SK-N-SH (cell line): ENCODE measurements around the gene FLOT1. TPM values are rescaled to one million over a fixed set of nuclear protein-coding genes. Genes with fewer than 3 reads are reported as not detected.

Experiments
- CTCF ChIA-PET: fragments of 300-600, 350-600 bp; formaldehyde crosslinking; extraction: SDS; loops from one replicate; lab custom pipeline; 2021; lab: Yijun Ruan, JAX
- POLR2A ChIA-PET: fragments of 350-600 bp; sonication (Branson Sonifier 250); formaldehyde crosslinking; extraction: SDS; loops from one replicate; lab custom pipeline; 2020; ENCODE audit warnings: antibody characterized with exemption, inconsistent platforms; lab: Yijun Ruan, JAX
- DNase-seq: peaks from one replicate; pipeline ENCODE4 v3.0.0; 2012
- H2AFZ ChIP-seq: fragments of 200-600 bp; sonication (generic); 2 replicates; pipeline ENCODE4 v1.8.1; 2016; ENCODE audit warnings: antibody characterized with exemption, mild to moderate bottlenecking, low read depth
- H3F3A ChIP-seq: fragments of 200-600 bp; sonication (generic); replicated peaks from 2 replicates; pipeline ENCODE3; 2016; ENCODE audit warnings: antibody characterized with exemption, mild to moderate bottlenecking; ENCODE audit not compliant: insufficient read depth
- H3K27ac ChIP-seq, 2 experiments: fragments of 200-500 bp in 1 of 2; fragments of 200-600 bp in 1 of 2; sonication (Bioruptor generic) in 1 of 2; sonication (generic), shearing (Covaris generic) in 1 of 2; 2 replicates each; pipeline versions ENCODE4 v1.5.1 to v1.6.1; 2014 to 2016; ENCODE audit warnings: low read depth in 2 of 2, inconsistent platforms in 1 of 2, low read length in 1 of 2, mild to moderate bottlenecking in 1 of 2, mixed read lengths in 1 of 2
- H3K27me3 ChIP-seq: fragments of 200-600 bp; sonication (generic), shearing (Covaris generic); 2 replicates; pipeline ENCODE4 v1.6.1; 2016; ENCODE audit warnings: mixed run types; ENCODE audit not compliant: insufficient read depth
- H3K36me3 ChIP-seq, 2 experiments: fragments of 200-500 bp in 1 of 2; fragments of 200-600 bp in 1 of 2; sonication (Bioruptor generic) in 1 of 2; sonication (generic) in 1 of 2; replicated peaks in 1 of 2; 2 replicates each; pipeline versions ENCODE3 to v1.5.1; 2014 to 2016; ENCODE audit warnings: low read length in 1 of 2, mild to moderate bottlenecking in 1 of 2; ENCODE audit not compliant: insufficient read depth in 2 of 2, control insufficient read depth in 1 of 2
- H3K4me1 ChIP-seq, 2 experiments: fragments of 200-500 bp in 1 of 2; fragments of 200-600 bp in 1 of 2; sonication (Bioruptor generic) in 1 of 2; sonication (generic), shearing (Covaris generic) in 1 of 2; 2 replicates each; pipeline versions ENCODE4 v1.5.1 to v1.6.1; 2014 to 2016; ENCODE audit warnings: low read depth in 1 of 2, low read length in 1 of 2, mixed run types in 1 of 2; ENCODE audit not compliant: insufficient read depth in 2 of 2, control insufficient read depth in 1 of 2
- H3K4me2 ChIP-seq: fragments of 200-600 bp; sonication (generic), shearing (Covaris generic); 2 replicates; pipeline ENCODE4 v1.6.1; 2017; ENCODE audit warnings: mixed run types
- H3K4me3 ChIP-seq, 2 experiments: fragments of 200-500 bp in 1 of 2; fragments of 200-600 bp in 1 of 2; sonication (Bioruptor generic) in 1 of 2; sonication (generic), shearing (Covaris generic) in 1 of 2; 2 replicates each; pipeline versions ENCODE4 v1.5.1 to v1.8.1; 2014 to 2016; ENCODE audit warnings: low read depth in 2 of 2, inconsistent platforms in 1 of 2, low read length in 1 of 2, mild to moderate bottlenecking in 1 of 2, mixed read lengths in 1 of 2, moderate library complexity in 1 of 2
- H3K79me2 ChIP-seq: fragments of 200-600 bp; sonication (generic); 2 replicates; pipeline ENCODE4 v1.8.1; 2017; ENCODE audit warnings: mild to moderate bottlenecking; ENCODE audit not compliant: insufficient read depth
- H3K9ac ChIP-seq: fragments of 200-600 bp; sonication (generic); 2 replicates; pipeline ENCODE4 v1.6.1; 2017; ENCODE audit warnings: mixed run types
- H3K9me2 ChIP-seq: fragments of 200-600 bp; sonication (generic); 2 replicates; pipeline ENCODE4 v1.6.1; 2017; ENCODE audit warnings: mixed run types
- H3K9me3 ChIP-seq: fragments of 200-600 bp; sonication (generic); 2 replicates; pipeline ENCODE4 v1.6.1; 2017; ENCODE audit warnings: mixed run types, mild to moderate bottlenecking, moderate library complexity
- H4K20me1 ChIP-seq: fragments of 200-600 bp; sonication (generic); 2 replicates; pipeline ENCODE4 v1.6.1; 2017; ENCODE audit warnings: mild to moderate bottlenecking, mixed run types; ENCODE audit not compliant: insufficient read depth
- EZH2phosphoT487 ChIP-seq: fragments of 200-600 bp; sonication (generic); IDR thresholded peaks from 2 replicates; pipeline ENCODE4 v1.6.1; 2017; ENCODE audit warnings: low read depth, mixed run types, mild to moderate bottlenecking, antibody characterized with exemption, moderate library complexity, borderline replicate concordance
- FOSL2 ChIP-seq: IDR thresholded peaks from 2 replicates; pipeline ENCODE4 v1.4.0; 2012; ENCODE audit warnings: low read depth, mild to moderate bottlenecking, moderate library complexity, borderline replicate concordance
- GATA2 ChIP-seq: sonication (generic); formaldehyde crosslinking; IDR thresholded peaks from 2 replicates; pipeline ENCODE4 v1.5.0; 2020; ENCODE audit warnings: mild to moderate bottlenecking, missing genetic modification reagents
- IRF3 ChIP-seq: fragments of 150-350 bp; IDR thresholded peaks from 2 replicates; pipeline ENCODE4 v1.6.1; 2016; ENCODE audit warnings: mild to moderate bottlenecking, low read depth, low read length
- JUND ChIP-seq: IDR thresholded peaks from 2 replicates; pipeline ENCODE4 v1.4.0; 2012
- MXI1 ChIP-seq: IDR thresholded peaks from 2 replicates; pipeline ENCODE4 v1.6.1; 2012; ENCODE audit warnings: mild to moderate bottlenecking, low read depth, low read length, improper control_type of control experiment
- NFIC ChIP-seq: IDR thresholded peaks from 2 replicates; pipeline ENCODE4 v1.4.0; 2012; ENCODE audit warnings: borderline replicate concordance
- PBX3 ChIP-seq: IDR thresholded peaks from 2 replicates; pipeline ENCODE4; 2012
- POLR2AphosphoS5 ChIP-seq: IDR thresholded peaks from 2 replicates; pipeline ENCODE4 v1.6.1; 2012; ENCODE audit warnings: low read depth, low read length
- REST ChIP-seq: IDR thresholded peaks from 2 replicates; pipeline ENCODE4 v1.6.1; 2012; ENCODE audit warnings: mild to moderate bottlenecking, low read depth, low read length, moderate library complexity
- RXRA ChIP-seq: IDR thresholded peaks from 2 replicates; pipeline ENCODE4 v1.4.0; 2012; ENCODE audit warnings: low read depth, mild to moderate bottlenecking, borderline replicate concordance
- SIN3A ChIP-seq: IDR thresholded peaks from 2 replicates; pipeline ENCODE4 v1.6.1; 2012; ENCODE audit warnings: low read depth, mild to moderate bottlenecking, low read length, moderate library complexity, borderline replicate concordance
- SMC3 ChIP-seq: IDR thresholded peaks from 2 replicates; pipeline ENCODE4 v1.6.1; 2012; ENCODE audit warnings: low read depth, low read length, improper control_type of control experiment
- TAF1 ChIP-seq: IDR thresholded peaks from 2 replicates; pipeline ENCODE4 v1.6.1; 2012; ENCODE audit warnings: low read depth, mild to moderate bottlenecking, low read length, moderate library complexity, borderline replicate concordance
- TEAD4 ChIP-seq: IDR thresholded peaks from 2 replicates; pipeline ENCODE4 v1.4.0; 2012; ENCODE audit warnings: mild to moderate bottlenecking, borderline replicate concordance; ENCODE audit not compliant: insufficient read depth
- USF1 ChIP-seq: IDR thresholded peaks from 2 replicates; pipeline ENCODE4 v1.4.0; 2012; ENCODE audit warnings: low read depth, borderline replicate concordance
- WGBS: methylation state at CpG from one replicate; pipeline ENCODE4 v1.1.6; 2017; ENCODE audit warnings: low lambda C conversion rate; 5-methylcytosine and 5-hydroxymethylcytosine counted together
- polyA plus RNA-seq, 3 experiments: library from polyadenylated mRNA; depleted of rRNA; stranded (reverse); fragments of >200 nt; gene quantifications; 2 replicates each; pipeline ENCODE4 v1.2.3, GENCODE V29; 2012

The FLOT1 gene
- polyA plus RNA-seq, 1 of the 3 experiments (the other 2 are of a cell fraction) = 462 TPM

GRCh38 chr6:30716879-30717128 is 25.7 kb downstream of the FLOT1 start:
- H3K36me3 ChIP-seq = peaks cover 20 to 21% of the 10 kb centered on the region in 2 experiments
- H3K4me2 ChIP-seq = peak overlapping the region; percentile 86
- peak overlapping the region; percentile 88 to 93 for H3K27ac ChIP-seq
- WGBS = 0% methylated on average over 5 of the region's 8 CpGs
- DNase-seq = no peak
- CTCF ChIA-PET = interaction anchor here (0.8 to 42.4 kb wide), 2 partner anchors 10 to 31 kb away, joined by 3 to 838 read pairs; partner anchors contain the start of genes DHX16, NRM and PPP1R18
- 0 out of 2 replicates have a peak, but pooled peaks have one; percentile 27 for TF ChIP-seq POLR2AphosphoS5
- no peak; the same call in 1 of the 2 replicates for TF ChIP-seq NFIC
- H3F3A ChIP-seq = peaks cover 24% of the 10 kb centered on the region
- H3K4me3 ChIP-seq = peak overlapping the region; percentile 72 to 82
- H2AFZ ChIP-seq = peak overlapping the region; percentile 81
- peak overlapping the region; percentile 84 for H3K9ac ChIP-seq
- H4K20me1 ChIP-seq = peaks cover 4% of the 10 kb centered on the region
- no peaks in the 10 kb centered on the region; the same call in 1 of the 2 replicates for H3K9me3 ChIP-seq
- H3K9me2 ChIP-seq = no peaks in the 10 kb centered on the region
- POLR2A ChIA-PET = interaction anchor here (0.7 to 1.2 kb wide), 10 partner anchors 14 to 167 kb away, joined by 3 to 8 read pairs (median 4); partner anchors contain the start of genes ATAT1, DDR1, DHX16 and NRM
- H3K27me3 ChIP-seq = no peaks in the 10 kb centered on the region
- peaks cover 55% of the 10 kb centered on the region for H3K79me2 ChIP-seq
- H3K4me1 ChIP-seq = peaks cover 15 to 18% of the 10 kb centered on the region in 2 experiments; a peak in 3 of 4 replicates

GRCh38 chr6:30714263-30714662 is 28.2 kb downstream of the FLOT1 start:
- 94% methylated on average over 1 of the region's 1 CpG for WGBS

More at GRCh38 chr6:30714263-30714662, 28.2 kb downstream of the FLOT1 start:
- no peak for TF ChIP-seq MXI1
- TF ChIP-seq IRF3 = no peak
- TF ChIP-seq JUND = no peak
- TF ChIP-seq PBX3 = no peak
- no peak for TF ChIP-seq RXRA
- TF ChIP-seq GATA2 = no peak
- no peak for TF ChIP-seq SMC3
- no peak for TF ChIP-seq USF1
- no peak for TF ChIP-seq TEAD4
- no peak for TF ChIP-seq NFIC
- TF ChIP-seq TAF1 = no peak
- no peak for TF ChIP-seq REST
- no peak for TF ChIP-seq FOSL2
- no peak for TF ChIP-seq POLR2AphosphoS5
- no peak for TF ChIP-seq EZH2phosphoT487
- no peak for TF ChIP-seq SIN3A
- Histone ChIP-seq H3K79me2 (peaks cover 33% of the 10 kb centered on the region), H3F3A (peaks cover 16% of the 10 kb centered on the region), H3K4me2 (no peak overlapping the region), H4K20me1 (no peaks in the 10 kb centered on the region), H3K27me3 (no peaks in the 10 kb centered on the region), H3K9me3 (no peaks in the 10 kb centered on the region; the same call in 1 of the 2 replicates), H3K4me1 (peaks cover 11 to 17% of the 10 kb centered on the region in 2 experiments; a peak in 3 of 4 replicates), H3K9me2 (no peaks in the 10 kb centered on the region), H2AFZ (no peak overlapping the region), H3K36me3 (peaks cover 26 to 29% of the 10 kb centered on the region in 2 experiments), H3K4me3 (no peak overlapping the region), H3K27ac (no peak overlapping the region), H3K9ac (no peak overlapping the region)
- POLR2A ChIA-PET = no interaction called here
- CTCF ChIA-PET = interaction anchor here (42.4 kb wide), 1 partner anchor 29 kb away, joined by 838 read pairs; the partner anchor contains the start of genes DHX16, NRM and PPP1R18
- no peak for DNase-seq
